Measurements from ENCODE around the gene ZNF599.

ZNF599 gene

GRCh38 chr19:34788074-34788473 lies 15.1 kb upstream of the ZNF599 start:
- H3K36me3 ChIP-seq (ENCODE audit: control insufficient read depth, insufficient read depth, low read length): no peaks in the 10 kb centered on the region
- H3K9me3 ChIP-seq (ENCODE audit: control insufficient read depth, insufficient read depth, low read length): no peaks in the 10 kb centered on the region; the same call in 1 of the 2 replicates
- no peaks in the 10 kb centered on the region for H3K27me3 ChIP-seq (ENCODE audit: control insufficient read depth, insufficient read depth, low read length)
- H3K4me1 ChIP-seq (ENCODE audit: control insufficient read depth, insufficient read depth, low read length): no peaks in the 10 kb centered on the region
- no peak for DNase-seq (ENCODE audit: low read depth, low spot score)
- no peak overlapping the region for H3K4me3 ChIP-seq (ENCODE audit: low read length)
- no CpG with 5 or more reads among the region's 2 CpGs for WGBS (ENCODE audit: insufficient coverage, insufficient read length)
- H3K27ac ChIP-seq (ENCODE audit: low read length): no peak overlapping the region

- WGBS (ENCODE audit: insufficient coverage, insufficient read length): no CpG with 5 or more reads among the region's 3 CpGs
- H3K36me3 ChIP-seq (ENCODE audit: control insufficient read depth, insufficient read depth, low read length): no peaks in the 10 kb centered on the region
- no peaks in the 10 kb centered on the region; the same call in 1 of the 2 replicates for H3K9me3 ChIP-seq (ENCODE audit: control insufficient read depth, insufficient read depth, low read length)
- H3K4me1 ChIP-seq (ENCODE audit: control insufficient read depth, insufficient read depth, low read length): no peaks in the 10 kb centered on the region
- no peak for DNase-seq (ENCODE audit: low read depth, low spot score)
- H3K27ac ChIP-seq (ENCODE audit: low read length): no peak overlapping the region
- H3K27me3 ChIP-seq (ENCODE audit: control insufficient read depth, insufficient read depth, low read length): no peaks in the 10 kb centered on the region
- no peak overlapping the region for H3K4me3 ChIP-seq (ENCODE audit: low read length)
Observed at GRCh38 chr19:34787059-34787824, 14.2 kb upstream of the ZNF599 start.

- Histone ChIP-seq H3K27ac (ENCODE audit: low read length) (no peak overlapping the region), H3K27me3 (ENCODE audit: control insufficient read depth, insufficient read depth, low read length) (no peaks in the 10 kb centered on the region), H3K4me3 (ENCODE audit: low read length) (no peak overlapping the region), H3K36me3 (ENCODE audit: control insufficient read depth, insufficient read depth, low read length) (no peaks in the 10 kb centered on the region), H3K9me3 (ENCODE audit: control insufficient read depth, insufficient read depth, low read length) (no peaks in the 10 kb centered on the region; the same call in 1 of the 2 replicates), H3K4me1 (ENCODE audit: control insufficient read depth, insufficient read depth, low read length) (no peaks in the 10 kb centered on the region)
- DNase-seq (ENCODE audit: low read depth, low spot score): no peak
- no CpG with 5 or more reads among the region's 5 CpGs for WGBS (ENCODE audit: insufficient coverage, insufficient read length)
Observed at GRCh38 chr19:34786236-34786635, 13.2 kb upstream of the ZNF599 start.

GRCh38 chr19:34779652-34780051 lies 6.6 kb upstream of the ZNF599 start:
- no peak overlapping the region for H3K4me3 ChIP-seq (ENCODE audit: low read length)
- no peaks in the 10 kb centered on the region; the same call in 1 of the 2 replicates for H3K9me3 ChIP-seq (ENCODE audit: control insufficient read depth, insufficient read depth, low read length)
- H3K36me3 ChIP-seq (ENCODE audit: control insufficient read depth, insufficient read depth, low read length): no peaks in the 10 kb centered on the region
- H3K4me1 ChIP-seq (ENCODE audit: control insufficient read depth, insufficient read depth, low read length): no peaks in the 10 kb centered on the region
- DNase-seq (ENCODE audit: low read depth, low spot score): no peak
- H3K27ac ChIP-seq (ENCODE audit: low read length): no peak overlapping the region
- WGBS (ENCODE audit: insufficient coverage, insufficient read length): no CpG with 5 or more reads among the region's 3 CpGs
- H3K27me3 ChIP-seq (ENCODE audit: control insufficient read depth, insufficient read depth, low read length): no peaks in the 10 kb centered on the region

GRCh38 chr19:34778342-34778741 lies 5.3 kb upstream of the ZNF599 start:
- WGBS (ENCODE audit: insufficient coverage, insufficient read length): no CpG with 5 or more reads among the region's 2 CpGs
- Histone ChIP-seq H3K27me3 (ENCODE audit: control insufficient read depth, insufficient read depth, low read length) (no peaks in the 10 kb centered on the region), H3K9me3 (ENCODE audit: control insufficient read depth, insufficient read depth, low read length) (no peaks in the 10 kb centered on the region; the same call in 1 of the 2 replicates), H3K36me3 (ENCODE audit: control insufficient read depth, insufficient read depth, low read length) (no peaks in the 10 kb centered on the region), H3K4me3 (ENCODE audit: low read length) (no peak overlapping the region), H3K4me1 (ENCODE audit: control insufficient read depth, insufficient read depth, low read length) (no peaks in the 10 kb centered on the region), H3K27ac (ENCODE audit: low read length) (no peak overlapping the region)
- no peak for DNase-seq (ENCODE audit: low read depth, low spot score)

GRCh38 chr19:34774857-34775256 lies 1.8 kb upstream of the ZNF599 start:
- Histone ChIP-seq H3K4me1 (ENCODE audit: control insufficient read depth, insufficient read depth, low read length) (0 out of 2 replicates have a peak, but pooled peaks cover 2% of the 10 kb centered on the region), H3K27ac (ENCODE audit: low read length) (no peak overlapping the region), H3K4me3 (ENCODE audit: low read length) (no peak overlapping the region), H3K36me3 (ENCODE audit: control insufficient read depth, insufficient read depth, low read length) (no peaks in the 10 kb centered on the region), H3K27me3 (ENCODE audit: control insufficient read depth, insufficient read depth, low read length) (no peaks in the 10 kb centered on the region), H3K9me3 (ENCODE audit: control insufficient read depth, insufficient read depth, low read length) (no peaks in the 10 kb centered on the region; the same call in 1 of the 2 replicates)
- no peak for DNase-seq (ENCODE audit: low read depth, low spot score)
- no CpG with 5 or more reads among the region's 2 CpGs for WGBS (ENCODE audit: insufficient coverage, insufficient read length)

- no CpG with 5 or more reads among the region's 2 CpGs for WGBS (ENCODE audit: insufficient coverage, insufficient read length)
Observed at GRCh38 chr19:34773555-34773864, 495 bp upstream of the ZNF599 start.

GRCh38 chr19:34767951-34768350 lies 5.1 kb downstream of the ZNF599 start:
- no peak overlapping the region for H3K27ac ChIP-seq (ENCODE audit: low read length)
- 0 out of 2 replicates have a peak, but pooled peaks cover 2% of the 10 kb centered on the region for H3K4me1 ChIP-seq (ENCODE audit: control insufficient read depth, insufficient read depth, low read length)
- H3K36me3 ChIP-seq (ENCODE audit: control insufficient read depth, insufficient read depth, low read length): no peaks in the 10 kb centered on the region
- WGBS (ENCODE audit: insufficient coverage, insufficient read length): no CpG with 5 or more reads among the region's 3 CpGs
- no peaks in the 10 kb centered on the region for H3K27me3 ChIP-seq (ENCODE audit: control insufficient read depth, insufficient read depth, low read length)
- no peak overlapping the region for H3K4me3 ChIP-seq (ENCODE audit: low read length)
- DNase-seq (ENCODE audit: low read depth, low spot score): no peak
- H3K9me3 ChIP-seq (ENCODE audit: control insufficient read depth, insufficient read depth, low read length): no peaks in the 10 kb centered on the region

More at GRCh38 chr19:34773555-34773864, 495 bp upstream of the ZNF599 start:
- Histone ChIP-seq H3K4me1 (ENCODE audit: control insufficient read depth, insufficient read depth, low read length) (0 out of 2 replicates have a peak, but pooled peaks cover 2% of the 10 kb centered on the region), H3K27me3 (ENCODE audit: control insufficient read depth, insufficient read depth, low read length) (no peaks in the 10 kb centered on the region), H3K9me3 (ENCODE audit: control insufficient read depth, insufficient read depth, low read length) (no peaks in the 10 kb centered on the region), H3K4me3 (ENCODE audit: low read length) (no peak overlapping the region; the same call in 1 of the 2 replicates), H3K36me3 (ENCODE audit: control insufficient read depth, insufficient read depth, low read length) (no peaks in the 10 kb centered on the region), H3K27ac (ENCODE audit: low read length) (no peak overlapping the region)
- no peak for DNase-seq (ENCODE audit: low read depth, low spot score)

GRCh38 chr19:34766386-34766785 lies 6.6 kb downstream of the ZNF599 start:
- Histone ChIP-seq H3K27me3 (ENCODE audit: control insufficient read depth, insufficient read depth, low read length) (no peaks in the 10 kb centered on the region), H3K27ac (ENCODE audit: low read length) (no peak overlapping the region), H3K4me1 (ENCODE audit: control insufficient read depth, insufficient read depth, low read length) (no peaks in the 10 kb centered on the region), H3K36me3 (ENCODE audit: control insufficient read depth, insufficient read depth, low read length) (no peaks in the 10 kb centered on the region), H3K4me3 (ENCODE audit: low read length) (no peak overlapping the region), H3K9me3 (ENCODE audit: control insufficient read depth, insufficient read depth, low read length) (no peaks in the 10 kb centered on the region; the same call in 1 of the 2 replicates)
- WGBS (ENCODE audit: insufficient coverage, insufficient read length): no CpG with 5 or more reads among the region's 2 CpGs
- no peak for DNase-seq (ENCODE audit: low read depth, low spot score)

GRCh38 chr19:34759218-34759917 lies 13.6 kb downstream of the ZNF599 start:
- H3K27me3 ChIP-seq (ENCODE audit: control insufficient read depth, insufficient read depth, low read length): no peaks in the 10 kb centered on the region
- H3K36me3 ChIP-seq (ENCODE audit: control insufficient read depth, insufficient read depth, low read length): no peaks in the 10 kb centered on the region
- no CpG with 5 or more reads among the region's 11 CpGs for whole genome bisulfite sequencing (ENCODE audit: insufficient coverage, insufficient read length)
- no peaks in the 10 kb centered on the region for H3K4me1 ChIP-seq (ENCODE audit: control insufficient read depth, insufficient read depth, low read length)
- H3K27ac ChIP-seq (ENCODE audit: low read length): no peak overlapping the region
- H3K4me3 ChIP-seq (ENCODE audit: low read length): no peak overlapping the region
- H3K9me3 ChIP-seq (ENCODE audit: control insufficient read depth, insufficient read depth, low read length): peaks cover 12% of the 10 kb centered on the region
- DNase-seq (ENCODE audit: low read depth, low spot score): no peak

Measured in iPS DF 6.9 (cell line).